Liver (tissue), 9 donors: Measurements from ENCODE around the gene OR10A3. TPM values are rescaled to one million over a fixed set of nuclear protein-coding genes. Genes with fewer than 3 reads are reported as not detected.
A peak's percentile ranks its signal among the peaks of the same experiment; 100 is the strongest.

Source experiments
- DNase-seq: peaks from one replicate; pipeline ENCODE4 v3.0.0-alpha.2; 2017; ENCODE audit warnings: low spot score
- H3K27ac ChIP-seq, 2 donors: one replicate each; pipeline ENCODE4 v1.7.0; 2013; ENCODE audit warnings: inconsistent platforms in 2 of 2, low read length in 2 of 2, control low read depth in 1 of 2, low read depth in 1 of 2, mild to moderate bottlenecking in 1 of 2
- H3K27me3 ChIP-seq, 4 donors: one replicate each; pipeline versions ENCODE4 v1.6.1 to v1.7.0; 2013; ENCODE audit warnings: low read length in 3 of 4, inconsistent platforms in 1 of 4, mild to moderate bottlenecking in 1 of 4, moderate library complexity in 1 of 4; ENCODE audit not compliant: control insufficient read depth in 4 of 4, insufficient read depth in 4 of 4
- H3K36me3 ChIP-seq, 4 donors: one replicate each; pipeline versions ENCODE4 v1.6.1 to v1.7.0; 2013; ENCODE audit warnings: low read length in 3 of 4, mild to moderate bottlenecking in 3 of 4, low read depth in 1 of 4, moderate library complexity in 1 of 4; ENCODE audit not compliant: control insufficient read depth in 4 of 4, insufficient read depth in 3 of 4
- H3K4me1 ChIP-seq, 4 donors: one replicate each; pipeline versions ENCODE4 v1.6.1 to v1.7.0; 2013; ENCODE audit warnings: low read length in 3 of 4, mild to moderate bottlenecking in 3 of 4, moderate library complexity in 1 of 4; ENCODE audit not compliant: control insufficient read depth in 4 of 4, insufficient read depth in 4 of 4
- H3K4me3 ChIP-seq, 3 donors: one replicate each; pipeline versions ENCODE4 v1.6.1 to v1.7.0; 2013; ENCODE audit warnings: low read length in 3 of 3, control low read depth in 1 of 3, low read depth in 1 of 3, mild to moderate bottlenecking in 1 of 3
- H3K9ac ChIP-seq, 2 donors: one replicate each; pipeline ENCODE4 v1.7.0; 2013; ENCODE audit warnings: low read length in 2 of 2, mild to moderate bottlenecking in 2 of 2, moderate library complexity in 2 of 2, control low read depth in 1 of 2, low read depth in 1 of 2
- H3K9me3 ChIP-seq, 4 donors: one replicate each; pipeline versions ENCODE4 v1.6.1 to v1.7.0; 2013; ENCODE audit warnings: low read length in 3 of 4; ENCODE audit not compliant: control insufficient read depth in 4 of 4
- EGR1 ChIP-seq, 2 donors: IDR thresholded peaks; 2 replicates each; pipeline ENCODE4 v1.6.1; 2016 to 2018; ENCODE audit warnings: antibody characterized with exemption in 2 of 2, low read depth in 2 of 2
- FOXA1 ChIP-seq: IDR thresholded peaks from 2 replicates; pipeline ENCODE4 v1.6.1; 2016; ENCODE audit warnings: antibody characterized with exemption
- GABPA ChIP-seq, 2 donors: IDR thresholded peaks in 1 of 2; conservative IDR thresholded peaks in 1 of 2; 2 replicates each; pipeline ENCODE4 v1.6.1; 2016; ENCODE audit warnings: antibody characterized with exemption in 2 of 2, mild to moderate bottlenecking in 1 of 2, moderate library complexity in 1 of 2
- HNF4A ChIP-seq, 2 donors: conservative IDR thresholded peaks; 2 replicates each; pipeline ENCODE4 v1.6.1; 2016; ENCODE audit warnings: antibody characterized with exemption in 2 of 2, mild to moderate bottlenecking in 2 of 2
- JUND ChIP-seq, 2 donors: IDR thresholded peaks; 2 replicates each; pipeline ENCODE4 v1.6.1; 2016; ENCODE audit warnings: antibody characterized with exemption in 2 of 2
- NR2F2 ChIP-seq: IDR thresholded peaks from 2 replicates; pipeline ENCODE4 v1.6.1; 2016; ENCODE audit warnings: antibody characterized with exemption
- RAD21 ChIP-seq, 2 donors: IDR thresholded peaks; 2 replicates each; pipeline ENCODE4 v1.6.1; 2016; ENCODE audit warnings: antibody characterized with exemption in 2 of 2, mild to moderate bottlenecking in 2 of 2
- SP1 ChIP-seq: IDR thresholded peaks from 2 replicates; pipeline ENCODE4 v1.6.1; 2018; ENCODE audit warnings: antibody characterized with exemption, mild to moderate bottlenecking
- TAF1 ChIP-seq: conservative IDR thresholded peaks from 2 replicates; pipeline ENCODE4 v1.6.1; 2016; ENCODE audit warnings: antibody characterized with exemption, mild to moderate bottlenecking
- YY1 ChIP-seq: IDR thresholded peaks from 2 replicates; pipeline ENCODE4 v1.6.1; 2016; ENCODE audit warnings: antibody characterized with exemption, mild to moderate bottlenecking
- WGBS: extraction: QIAGEN DNeasy Blood & Tissue Kit; methylation state at CpG from one replicate; pipeline ENCODE4 v1.1.7; 2013; 5-methylcytosine and 5-hydroxymethylcytosine counted together
- polyA plus RNA-seq, 2 donors: library from polyadenylated mRNA; stranded (reverse) in 1 of 2; unstranded in 1 of 2; fragments of 200-250 nt in 1 of 2; fragments of >200 nt in 1 of 2; fragmentation: Nextera tagmentation in 1 of 2; extraction: Ambion mirVana in 1 of 2; gene quantifications; one replicate each; pipeline versions ENCODE4 v1.2.1 to v1.2.3, GENCODE V29; 2013 to 2015
- total RNA-seq, 2 donors: library from RNA; depleted of rRNA; stranded (reverse); fragments of >200 nt; gene quantifications; one replicate each; pipeline ENCODE4 v1.2.3, GENCODE V29; 2014
- TF ChIP-seq, protein P1 (sequence below): IDR thresholded peaks from 2 replicates; pipeline ENCODE4 v1.6.1; 2016; ENCODE audit warnings: antibody characterized with exemption
- TF ChIP-seq, protein P2 (sequence below): IDR thresholded peaks from 2 replicates; pipeline ENCODE4 v1.6.1; 2016; ENCODE audit warnings: antibody characterized with exemption
- TF ChIP-seq, protein P3 (sequence below): fragments of 150-350 bp; IDR thresholded peaks from 2 replicates; pipeline ENCODE4 v1.5.1; 2017; ENCODE audit warnings: improper control_type of control experiment, low read depth, low read length; ENCODE audit not compliant: missing input control
- TF ChIP-seq, protein P4 (sequence below): IDR thresholded peaks from 2 replicates; pipeline ENCODE4 v1.6.1; 2016; ENCODE audit warnings: antibody characterized with exemption
- TF ChIP-seq, protein P5 (sequence below): IDR thresholded peaks from 2 replicates; pipeline ENCODE4 v1.6.1; 2016; ENCODE audit warnings: antibody characterized with exemption, mild to moderate bottlenecking
- donor health status: healthy.
- donor health status: healthy.
- donor health status: healthy.
- donor health status: healthy.
- donor health status: healthy.

OR10A3 gene
- total and polyA plus RNA-seq, 4 donors = not detected

DNA sequence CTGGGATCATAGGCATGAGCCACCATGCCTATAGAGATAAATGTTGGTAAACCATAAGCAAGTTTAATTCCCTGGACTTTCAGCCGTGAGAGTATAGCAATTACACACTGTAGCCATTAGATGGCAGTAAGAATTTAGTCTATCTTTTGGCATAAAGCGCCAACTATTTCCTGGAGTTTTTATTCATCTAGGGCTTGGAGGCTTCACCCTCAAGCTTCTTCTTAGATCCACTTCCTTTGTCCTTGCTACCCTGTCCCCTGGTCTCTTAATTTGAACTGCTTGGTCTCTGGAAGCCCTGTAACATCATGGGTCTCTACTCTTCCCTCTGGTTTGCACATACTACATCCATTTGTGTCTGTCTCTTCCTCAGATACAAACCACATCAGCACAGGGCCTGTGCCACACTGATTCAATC is 48.7 kb downstream of the OR10A3 start:
- peaks cover 7 to 41% (median 39%) of the 10 kb centered on the region in 4 donors for H3K4me1 ChIP-seq
- H3K9me3 ChIP-seq = no peaks in the 10 kb centered on the region
- H3K36me3 ChIP-seq = no peaks in the 10 kb centered on the region
- H3K27me3 ChIP-seq = no peaks in the 10 kb centered on the region
- H3K4me3 ChIP-seq = no peak overlapping the region
- WGBS = 6% methylated on average over 2 of the region's 2 CpGs
- H3K27ac ChIP-seq = no peak overlapping the region
- H3K9ac ChIP-seq = no peak overlapping the region
- peak; percentile 90 to 91 for TF ChIP-seq RAD21 (IDR thresholded peaks at IDR 0.05)
- TF ChIP-seq, protein P1, sequence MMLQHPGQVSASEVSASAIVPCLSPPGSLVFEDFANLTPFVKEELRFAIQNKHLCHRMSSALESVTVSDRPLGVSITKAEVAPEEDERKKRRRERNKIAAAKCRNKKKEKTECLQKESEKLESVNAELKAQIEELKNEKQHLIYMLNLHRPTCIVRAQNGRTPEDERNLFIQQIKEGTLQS = no peak
- TF ChIP-seq, protein P2, sequence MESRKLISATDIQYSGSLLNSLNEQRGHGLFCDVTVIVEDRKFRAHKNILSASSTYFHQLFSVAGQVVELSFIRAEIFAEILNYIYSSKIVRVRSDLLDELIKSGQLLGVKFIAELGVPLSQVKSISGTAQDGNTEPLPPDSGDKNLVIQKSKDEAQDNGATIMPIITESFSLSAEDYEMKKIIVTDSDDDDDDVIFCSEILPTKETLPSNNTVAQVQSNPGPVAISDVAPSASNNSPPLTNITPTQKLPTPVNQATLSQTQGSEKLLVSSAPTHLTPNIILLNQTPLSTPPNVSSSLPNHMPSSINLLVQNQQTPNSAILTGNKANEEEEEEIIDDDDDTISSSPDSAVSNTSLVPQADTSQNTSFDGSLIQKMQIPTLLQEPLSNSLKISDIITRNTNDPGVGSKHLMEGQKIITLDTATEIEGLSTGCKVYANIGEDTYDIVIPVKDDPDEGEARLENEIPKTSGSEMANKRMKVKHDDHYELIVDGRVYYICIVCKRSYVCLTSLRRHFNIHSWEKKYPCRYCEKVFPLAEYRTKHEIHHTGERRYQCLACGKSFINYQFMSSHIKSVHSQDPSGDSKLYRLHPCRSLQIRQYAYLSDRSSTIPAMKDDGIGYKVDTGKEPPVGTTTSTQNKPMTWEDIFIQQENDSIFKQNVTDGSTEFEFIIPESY = no peak
- TF ChIP-seq YY1 = peak; percentile 26
- TF ChIP-seq, protein P3, sequence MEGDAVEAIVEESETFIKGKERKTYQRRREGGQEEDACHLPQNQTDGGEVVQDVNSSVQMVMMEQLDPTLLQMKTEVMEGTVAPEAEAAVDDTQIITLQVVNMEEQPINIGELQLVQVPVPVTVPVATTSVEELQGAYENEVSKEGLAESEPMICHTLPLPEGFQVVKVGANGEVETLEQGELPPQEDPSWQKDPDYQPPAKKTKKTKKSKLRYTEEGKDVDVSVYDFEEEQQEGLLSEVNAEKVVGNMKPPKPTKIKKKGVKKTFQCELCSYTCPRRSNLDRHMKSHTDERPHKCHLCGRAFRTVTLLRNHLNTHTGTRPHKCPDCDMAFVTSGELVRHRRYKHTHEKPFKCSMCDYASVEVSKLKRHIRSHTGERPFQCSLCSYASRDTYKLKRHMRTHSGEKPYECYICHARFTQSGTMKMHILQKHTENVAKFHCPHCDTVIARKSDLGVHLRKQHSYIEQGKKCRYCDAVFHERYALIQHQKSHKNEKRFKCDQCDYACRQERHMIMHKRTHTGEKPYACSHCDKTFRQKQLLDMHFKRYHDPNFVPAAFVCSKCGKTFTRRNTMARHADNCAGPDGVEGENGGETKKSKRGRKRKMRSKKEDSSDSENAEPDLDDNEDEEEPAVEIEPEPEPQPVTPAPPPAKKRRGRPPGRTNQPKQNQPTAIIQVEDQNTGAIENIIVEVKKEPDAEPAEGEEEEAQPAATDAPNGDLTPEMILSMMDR = peak; percentile 80
- no peak for TF ChIP-seq JUND (IDR thresholded peaks at IDR 0.05)
- peak; percentile 19 to 45 for TF ChIP-seq HNF4A (conservative IDR thresholded peaks at IDR 0.05)
- peak; percentile 20 to 67 for TF ChIP-seq GABPA (IDR thresholded peaks at IDR 0.05 in 1 of 2, conservative IDR thresholded peaks at IDR 0.05 in 1 of 2)
- no peak for DNase-seq

DNA sequence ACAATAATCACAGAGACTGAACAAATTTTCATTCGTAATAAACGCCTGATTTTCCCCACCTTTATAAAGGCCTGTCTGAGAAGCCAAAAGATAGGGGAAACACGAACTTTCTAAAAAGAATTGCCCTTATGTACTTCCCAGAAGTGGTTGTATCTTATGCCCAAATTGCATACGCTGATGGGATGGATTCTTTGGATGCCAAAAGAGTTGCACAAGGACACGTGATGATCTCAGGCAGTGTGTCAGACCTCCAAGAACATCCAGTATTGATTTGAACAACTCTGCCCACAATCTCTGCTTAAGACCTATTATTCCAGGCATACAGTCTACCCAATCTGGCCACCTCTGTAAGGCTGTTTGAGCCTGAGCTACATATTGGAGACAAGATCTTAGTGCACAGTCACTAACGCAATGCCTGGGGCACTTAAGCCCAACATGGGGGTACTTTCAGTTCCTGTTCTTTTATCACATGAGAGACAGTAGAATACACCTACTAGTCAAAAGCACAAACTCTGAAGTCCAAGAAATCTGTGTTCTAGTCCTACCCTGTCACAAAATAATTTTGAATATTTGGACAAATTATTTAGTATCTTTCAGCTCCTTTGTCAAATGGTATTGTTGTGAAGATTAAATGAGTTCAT is 49.3 kb downstream of the OR10A3 start:
- TF ChIP-seq GABPA (IDR thresholded peaks at IDR 0.05 in 1 of 2, conservative IDR thresholded peaks at IDR 0.05 in 1 of 2) = no peak
- TF ChIP-seq, protein P4, sequence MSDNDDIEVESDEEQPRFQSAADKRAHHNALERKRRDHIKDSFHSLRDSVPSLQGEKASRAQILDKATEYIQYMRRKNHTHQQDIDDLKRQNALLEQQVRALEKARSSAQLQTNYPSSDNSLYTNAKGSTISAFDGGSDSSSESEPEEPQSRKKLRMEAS = no peak
- TF ChIP-seq FOXA1 = no peak
- no peak for TF ChIP-seq JUND (IDR thresholded peaks at IDR 0.05)
- TF ChIP-seq, protein P3 = no peak
- no peak for TF ChIP-seq EGR1 (IDR thresholded peaks at IDR 0.05; ENCODE audit: low read depth in 2 of 2)
- TF ChIP-seq, protein P2 = no peak
- TF ChIP-seq HNF4A (conservative IDR thresholded peaks at IDR 0.05) = no peak
- TF ChIP-seq, protein P5, sequence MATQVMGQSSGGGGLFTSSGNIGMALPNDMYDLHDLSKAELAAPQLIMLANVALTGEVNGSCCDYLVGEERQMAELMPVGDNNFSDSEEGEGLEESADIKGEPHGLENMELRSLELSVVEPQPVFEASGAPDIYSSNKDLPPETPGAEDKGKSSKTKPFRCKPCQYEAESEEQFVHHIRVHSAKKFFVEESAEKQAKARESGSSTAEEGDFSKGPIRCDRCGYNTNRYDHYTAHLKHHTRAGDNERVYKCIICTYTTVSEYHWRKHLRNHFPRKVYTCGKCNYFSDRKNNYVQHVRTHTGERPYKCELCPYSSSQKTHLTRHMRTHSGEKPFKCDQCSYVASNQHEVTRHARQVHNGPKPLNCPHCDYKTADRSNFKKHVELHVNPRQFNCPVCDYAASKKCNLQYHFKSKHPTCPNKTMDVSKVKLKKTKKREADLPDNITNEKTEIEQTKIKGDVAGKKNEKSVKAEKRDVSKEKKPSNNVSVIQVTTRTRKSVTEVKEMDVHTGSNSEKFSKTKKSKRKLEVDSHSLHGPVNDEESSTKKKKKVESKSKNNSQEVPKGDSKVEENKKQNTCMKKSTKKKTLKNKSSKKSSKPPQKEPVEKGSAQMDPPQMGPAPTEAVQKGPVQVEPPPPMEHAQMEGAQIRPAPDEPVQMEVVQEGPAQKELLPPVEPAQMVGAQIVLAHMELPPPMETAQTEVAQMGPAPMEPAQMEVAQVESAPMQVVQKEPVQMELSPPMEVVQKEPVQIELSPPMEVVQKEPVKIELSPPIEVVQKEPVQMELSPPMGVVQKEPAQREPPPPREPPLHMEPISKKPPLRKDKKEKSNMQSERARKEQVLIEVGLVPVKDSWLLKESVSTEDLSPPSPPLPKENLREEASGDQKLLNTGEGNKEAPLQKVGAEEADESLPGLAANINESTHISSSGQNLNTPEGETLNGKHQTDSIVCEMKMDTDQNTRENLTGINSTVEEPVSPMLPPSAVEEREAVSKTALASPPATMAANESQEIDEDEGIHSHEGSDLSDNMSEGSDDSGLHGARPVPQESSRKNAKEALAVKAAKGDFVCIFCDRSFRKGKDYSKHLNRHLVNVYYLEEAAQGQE = no peak
- no peak for TF ChIP-seq TAF1
- TF ChIP-seq NR2F2 = no peak
- TF ChIP-seq SP1 = no peak
- H3K4me3 ChIP-seq = no peak overlapping the region
- H3K27ac ChIP-seq = no peak overlapping the region
- no peaks in the 10 kb centered on the region for H3K36me3 ChIP-seq
- peaks cover 7 to 41% (median 38%) of the 10 kb centered on the region in 4 donors for H3K4me1 ChIP-seq
- no peaks in the 10 kb centered on the region for H3K27me3 ChIP-seq
- DNase-seq = no peak
- WGBS = 37% methylated on average over 6 of the region's 6 CpGs
- no peak overlapping the region for H3K9ac ChIP-seq
- no peaks in the 10 kb centered on the region for H3K9me3 ChIP-seq
